Smooth muscle cell (in vitro differentiated cells): ENCODE measurements around the gene ING4. TPM values are rescaled to one million over a fixed set of nuclear protein-coding genes. Genes with fewer than 3 reads are reported as not detected.

Experiments
- DNase-seq: peaks from one replicate; lab custom pipeline; 2025; ENCODE audit not compliant: unreplicated experiment; lab: John Stamatoyannopoulos, UW
- H2AFZ ChIP-seq: fragments of 200-600 bp; sonication (generic); 2 replicates; pipeline ENCODE4 v1.6.0; 2016; ENCODE audit warnings: antibody characterized with exemption, low read depth, mild to moderate bottlenecking
- H3F3A ChIP-seq: fragments of 200-600 bp; sonication (generic); 2 replicates; pipeline ENCODE4 v1.6.0; 2017; ENCODE audit warnings: antibody characterized with exemption, low read depth
- H3K27ac ChIP-seq: fragments of 200-600 bp; sonication (generic); 2 replicates; pipeline ENCODE4 v1.5.1; 2016; ENCODE audit warnings: low read depth, mild to moderate bottlenecking
- H3K27me3 ChIP-seq: fragments of 200-600 bp; sonication (generic); 2 replicates; pipeline ENCODE4 v1.6.1; 2016; ENCODE audit warnings: low read depth, mild to moderate bottlenecking
- H3K36me3 ChIP-seq: fragments of 200-600 bp; sonication (generic); 2 replicates; pipeline ENCODE4 v1.5.1; 2016; ENCODE audit warnings: low read depth
- H3K4me1 ChIP-seq: fragments of 200-600 bp; sonication (generic); 2 replicates; pipeline ENCODE4 v1.5.1; 2016; ENCODE audit warnings: low read depth
- H3K4me2 ChIP-seq: fragments of 200-600 bp; sonication (generic); 2 replicates; pipeline ENCODE4 v1.6.0; 2016; ENCODE audit warnings: mild to moderate bottlenecking
- H3K4me3 ChIP-seq: fragments of 200-600 bp; sonication (generic); 2 replicates; pipeline ENCODE4 v1.5.1; 2016; ENCODE audit warnings: mild to moderate bottlenecking
- H3K79me2 ChIP-seq: fragments of 200-600 bp; sonication (generic); 2 replicates; pipeline ENCODE4 v1.6.0; 2016; ENCODE audit warnings: low read depth, mild to moderate bottlenecking
- H3K9ac ChIP-seq: fragments of 200-600 bp; sonication (generic); 2 replicates; pipeline ENCODE4 v1.6.0; 2016; ENCODE audit warnings: low read depth
- H3K9me3 ChIP-seq: fragments of 200-600 bp; sonication (generic); replicated peaks from 2 replicates; pipeline ENCODE4 v1.5.1; 2016; ENCODE audit warnings: low read depth
- H4K20me1 ChIP-seq: fragments of 200-600 bp; sonication (generic); 2 replicates; pipeline ENCODE4 v1.6.0; 2016; ENCODE audit warnings: low read depth
- WGBS: methylation state at CpG from one replicate; pipeline ENCODE4 v1.1.7; 2016; ENCODE audit warnings: low lambda C conversion rate; 5-methylcytosine and 5-hydroxymethylcytosine counted together
- polyA plus RNA-seq: library from polyadenylated mRNA; unstranded; fragments of >200 nt; fragmentation: Nextera tagmentation; extraction: Ambion mirVana; gene quantifications from 2 replicates; pipeline ENCODE4 v1.2.1, GENCODE V29; 2016
- total RNA-seq: library from RNA; depleted of rRNA; stranded (reverse); fragments of >200 nt; gene quantifications from 2 replicates; pipeline ENCODE4 v1.2.3, GENCODE V29; 2014
- TF ChIP-seq, protein P1 (sequence below): fragments of 200-600 bp; sonication (generic); IDR thresholded peaks from 2 replicates; pipeline ENCODE4 v1.5.1; 2017; ENCODE audit warnings: borderline replicate concordance, mild to moderate bottlenecking, antibody characterized with exemption; ENCODE audit not compliant: insufficient read depth, poor library complexity, severe bottlenecking

The ING4 gene
- total and polyA plus RNA-seq, 2 experiments from 2014 or later: 24.8 to 27.0 TPM

DNA sequence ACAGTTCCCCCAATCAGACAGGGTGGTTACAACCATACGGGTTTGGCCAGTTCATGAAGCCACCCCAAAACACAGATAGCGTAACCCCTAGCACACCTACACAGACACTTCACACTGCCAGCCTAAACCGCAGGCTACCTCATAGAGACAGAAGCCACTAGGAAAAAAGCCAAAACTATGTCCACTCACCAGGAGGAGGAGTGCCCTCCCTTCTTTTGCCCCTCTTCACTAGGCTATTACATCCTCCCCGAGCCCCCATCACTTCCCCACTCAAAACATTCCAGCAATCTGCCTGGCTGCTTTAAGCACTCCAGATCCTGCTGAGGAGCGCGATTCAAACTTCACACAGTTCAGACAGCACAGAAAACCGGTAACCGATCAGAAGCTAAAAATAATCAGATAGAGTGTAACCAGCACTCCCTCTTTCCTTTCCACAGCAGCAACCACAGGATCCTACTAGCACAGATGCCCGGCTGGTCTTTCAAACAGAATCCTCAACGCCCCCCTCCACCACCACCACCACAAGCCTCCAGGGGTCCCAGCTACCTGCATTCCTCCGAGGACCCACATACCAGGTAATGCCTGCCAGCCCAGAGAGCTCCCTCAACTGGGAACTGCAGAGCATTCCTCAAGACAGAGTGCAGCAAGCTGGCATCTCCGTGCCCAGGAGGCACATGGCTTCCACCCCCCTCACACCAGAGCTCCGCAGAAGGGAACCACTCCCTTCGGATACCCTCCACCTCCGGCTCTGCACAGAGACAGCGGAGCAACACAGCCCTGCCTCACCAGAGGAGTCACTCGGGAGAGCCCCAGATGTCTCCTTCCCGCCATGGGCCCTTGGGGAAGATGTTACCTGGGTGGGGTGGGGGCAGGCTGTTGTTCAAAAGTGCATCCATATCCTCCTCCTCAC is 57.2 kb downstream of the ING4 start:
- TF ChIP-seq, protein P1, sequence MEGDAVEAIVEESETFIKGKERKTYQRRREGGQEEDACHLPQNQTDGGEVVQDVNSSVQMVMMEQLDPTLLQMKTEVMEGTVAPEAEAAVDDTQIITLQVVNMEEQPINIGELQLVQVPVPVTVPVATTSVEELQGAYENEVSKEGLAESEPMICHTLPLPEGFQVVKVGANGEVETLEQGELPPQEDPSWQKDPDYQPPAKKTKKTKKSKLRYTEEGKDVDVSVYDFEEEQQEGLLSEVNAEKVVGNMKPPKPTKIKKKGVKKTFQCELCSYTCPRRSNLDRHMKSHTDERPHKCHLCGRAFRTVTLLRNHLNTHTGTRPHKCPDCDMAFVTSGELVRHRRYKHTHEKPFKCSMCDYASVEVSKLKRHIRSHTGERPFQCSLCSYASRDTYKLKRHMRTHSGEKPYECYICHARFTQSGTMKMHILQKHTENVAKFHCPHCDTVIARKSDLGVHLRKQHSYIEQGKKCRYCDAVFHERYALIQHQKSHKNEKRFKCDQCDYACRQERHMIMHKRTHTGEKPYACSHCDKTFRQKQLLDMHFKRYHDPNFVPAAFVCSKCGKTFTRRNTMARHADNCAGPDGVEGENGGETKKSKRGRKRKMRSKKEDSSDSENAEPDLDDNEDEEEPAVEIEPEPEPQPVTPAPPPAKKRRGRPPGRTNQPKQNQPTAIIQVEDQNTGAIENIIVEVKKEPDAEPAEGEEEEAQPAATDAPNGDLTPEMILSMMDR: no peak
- Histone ChIP-seq H3K36me3 (peaks cover 6% of the 10 kb centered on the region), H2AFZ (no peak overlapping the region), H4K20me1 (peaks cover 59% of the 10 kb centered on the region), H3K4me1 (peaks cover 32% of the 10 kb centered on the region), H3K79me2 (peaks cover 57% of the 10 kb centered on the region), H3K9ac (peak overlapping the region; percentile 92), H3K4me2 (peak overlapping the region; percentile 92), H3K27me3 (no peaks in the 10 kb centered on the region), H3K9me3 (no peaks in the 10 kb centered on the region), H3F3A (peaks cover 19% of the 10 kb centered on the region), H3K27ac (peak overlapping the region; percentile 86), H3K4me3 (peak overlapping the region; percentile 96)
- no peak for DNase-seq
- 12% methylated on average over 18 of the region's 18 CpGs for WGBS

DNA sequence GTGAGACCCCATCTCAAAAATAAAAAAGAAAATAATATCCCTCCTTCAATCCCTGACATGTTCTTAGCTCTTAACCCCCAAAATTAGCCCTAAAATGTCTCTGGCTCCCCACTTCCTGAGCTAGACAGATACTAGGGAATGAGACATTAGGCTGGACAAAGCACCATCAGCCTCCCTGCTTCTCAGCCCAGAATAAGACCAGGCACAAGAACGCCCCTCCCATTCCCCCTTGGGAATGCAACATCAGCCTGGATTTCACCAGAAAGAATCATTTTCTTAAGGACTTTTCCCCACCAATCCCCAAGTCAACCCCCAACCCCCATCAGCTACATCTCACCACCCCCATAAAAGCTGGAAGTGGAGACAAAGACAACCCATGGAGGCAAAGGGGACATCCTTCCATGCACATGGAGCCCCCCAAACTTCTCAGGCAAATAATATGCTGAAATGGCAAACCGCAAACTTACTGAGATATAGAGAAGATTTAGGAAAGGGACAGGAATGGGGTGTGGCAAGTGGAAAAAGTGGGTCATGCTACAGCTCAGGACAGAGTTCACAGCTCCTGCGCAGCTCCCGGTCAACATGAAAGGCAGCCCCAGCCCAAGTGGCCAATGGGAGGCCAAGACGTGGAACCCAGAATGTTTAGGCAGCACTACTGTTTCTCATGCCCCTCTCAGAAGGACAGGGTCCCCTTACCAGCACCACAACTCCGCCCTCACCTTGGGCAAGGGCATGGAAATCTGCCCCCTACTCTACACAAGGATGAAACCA is 58.5 kb downstream of the ING4 start:
- Histone ChIP-seq H3K27me3 (no peaks in the 10 kb centered on the region), H3K27ac (peak overlapping the region; percentile 86), H3K79me2 (peaks cover 63% of the 10 kb centered on the region), H3K4me1 (peaks cover 29% of the 10 kb centered on the region), H3K9me3 (no peaks in the 10 kb centered on the region), H3K36me3 (peaks cover 11% of the 10 kb centered on the region), H3K9ac (peak overlapping the region; percentile 92), H3K4me2 (peak overlapping the region; percentile 92), H3K4me3 (peak overlapping the region; percentile 96), H3F3A (peaks cover 16% of the 10 kb centered on the region), H2AFZ (no peak overlapping the region), H4K20me1 (peaks cover 72% of the 10 kb centered on the region)
- 62% methylated on average over 6 of the region's 6 CpGs for WGBS
- no peak for DNase-seq
- TF ChIP-seq, protein P1: no peak

DNA sequence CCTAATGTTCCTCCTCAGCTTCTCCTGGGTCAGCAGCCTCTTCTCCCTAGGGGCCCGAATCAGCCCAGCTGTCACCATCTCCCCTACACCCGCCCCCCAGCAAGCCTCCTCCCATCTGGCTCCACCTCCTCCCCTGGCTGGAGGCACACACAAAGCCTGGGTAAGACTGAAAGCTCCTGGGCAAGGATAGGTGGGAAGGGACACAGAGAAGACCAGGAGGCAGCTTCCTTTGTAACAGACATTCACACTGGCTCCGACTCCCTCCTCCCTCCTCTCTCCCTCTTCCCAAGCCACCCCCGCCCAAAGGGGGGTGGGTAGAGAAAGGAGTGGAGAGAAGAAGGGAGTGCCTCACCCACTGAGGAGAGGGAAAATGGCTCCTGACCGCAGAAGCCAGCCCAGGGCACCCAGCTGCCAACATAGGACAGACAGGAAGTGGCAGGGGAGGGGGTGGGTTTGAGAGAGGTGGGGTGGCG is 59.8 kb downstream of the ING4 start:
- Histone ChIP-seq H3K36me3 (peaks cover 16% of the 10 kb centered on the region), H3K79me2 (peaks cover 70% of the 10 kb centered on the region), H3F3A (peaks cover 6% of the 10 kb centered on the region), H2AFZ (no peak overlapping the region), H3K27me3 (no peaks in the 10 kb centered on the region), H3K27ac (peak overlapping the region; percentile 86), H3K4me3 (no peak overlapping the region), H3K4me1 (peaks cover 29% of the 10 kb centered on the region), H3K9me3 (no peaks in the 10 kb centered on the region), H4K20me1 (peaks cover 83% of the 10 kb centered on the region), H3K4me2 (peak overlapping the region; percentile 92), H3K9ac (no peak overlapping the region)
- 53% methylated on average over 3 of the region's 6 CpGs for WGBS
- TF ChIP-seq, protein P1: no peak
- no peak for DNase-seq
